Adipose tissue (tissue), 3 donors: ENCODE results near the gene PLPPR5. TPM values are rescaled to one million over a fixed set of nuclear protein-coding genes. Genes with fewer than 3 reads are reported as not detected.
"Not testable (repeated sequence)": the region's sequence is repeated elsewhere in the genome, so short reads cannot be mapped to it uniquely, and the experiment has no call there.

Experiments
- H3K27ac ChIP-seq: one replicate; pipeline ENCODE4 v1.5.1; 2013; ENCODE audit warnings: low read depth, low read length
- WGBS, 3 donors: extraction: QIAGEN DNeasy Blood & Tissue Kit; methylation state at CpG; one replicate each; pipeline ENCODE4 v1.1.7; 2013; 5-methylcytosine and 5-hydroxymethylcytosine counted together
- polyA plus RNA-seq, 3 donors: library from polyadenylated mRNA; stranded (reverse); fragments of 200-250 nt; gene quantifications; one replicate each; pipeline ENCODE4 v1.2.3, GENCODE V29; 2013
- donor health status: healthy with polysubstance abuse.
- donor health status: Bipolar disorder and iron deficiency.
- donor health status: healthy.

Gene PLPPR5
- polyA plus RNA-seq, 3 donors = 0.01 to 0.11 TPM; not detected in 1

- H3K27ac ChIP-seq = no peak overlapping the region
- WGBS, 3 donors = 73 to 79% (median 77%) methylated on average over 1 of the region's 1 CpG
Observed at GRCh38 chr1:98887507-98887906, 117.2 kb downstream of the PLPPR5 start.

GRCh38 chr1:98884864-98885263 lies 119.8 kb downstream of the PLPPR5 start:
- H3K27ac ChIP-seq = no peak overlapping the region

DNA sequence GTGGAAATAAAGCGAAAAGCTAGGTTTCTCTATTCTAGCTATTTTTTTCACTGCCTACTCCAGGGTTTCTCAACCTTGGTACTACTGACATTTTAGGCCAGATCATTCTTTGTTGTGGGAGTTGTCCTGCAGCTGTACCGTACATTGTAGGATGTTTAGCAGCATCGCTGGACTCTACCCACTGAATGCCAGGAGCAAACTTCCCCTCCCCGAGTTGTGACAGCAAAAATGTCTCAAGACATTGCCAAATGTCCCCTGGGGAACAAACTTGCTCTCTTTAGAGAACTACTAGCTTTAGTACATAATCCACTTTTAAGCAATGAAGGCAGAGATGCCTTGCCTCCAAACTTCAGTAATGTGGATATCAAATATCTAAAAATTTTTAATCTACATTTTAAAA lies 122.8 kb downstream of the PLPPR5 start:
- 62 to 86% (median 75%) methylated on average over 4 of the region's 4 CpGs for WGBS, 3 donors
- H3K27ac ChIP-seq = no peak overlapping the region

DNA sequence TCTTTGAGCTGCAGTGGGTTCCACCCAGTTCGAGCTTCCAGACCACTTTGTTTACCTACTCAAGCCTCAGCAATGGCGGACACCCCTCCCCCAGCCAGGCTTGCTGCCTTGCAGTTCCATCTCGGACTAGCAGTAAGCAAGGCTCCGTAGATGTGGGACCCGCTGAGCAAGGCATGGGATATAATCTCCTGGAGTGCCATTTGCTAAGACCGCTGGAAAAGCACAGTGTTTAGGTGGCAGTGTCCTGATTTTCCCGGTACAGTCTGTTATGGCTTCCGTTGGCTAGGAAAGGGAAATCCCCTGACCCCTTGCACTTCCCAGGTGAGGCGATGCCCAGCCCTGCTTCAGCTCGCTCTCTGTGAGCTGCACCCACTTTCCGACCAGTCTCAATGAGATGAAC lies 123.4 kb downstream of the PLPPR5 start:
- not testable (repeated sequence) for H3K27ac ChIP-seq
- 86 to 91% (median 90%) methylated on average over 11 of the region's 11 CpGs for WGBS, 3 donors

- WGBS, 3 donors = 76 to 92% (median 88%) methylated on average over 2 of the region's 2 CpGs
- H3K27ac ChIP-seq = no peak overlapping the region
Observed at GRCh38 chr1:98874828-98875227, 129.8 kb downstream of the PLPPR5 start.

GRCh38 chr1:98870959-98871903 lies 133.4 kb downstream of the PLPPR5 start:
- WGBS, 3 donors = 53 to 66% (median 61%) methylated on average over 9 of the region's 9 CpGs
- H3K27ac ChIP-seq = no peak overlapping the region

DNA sequence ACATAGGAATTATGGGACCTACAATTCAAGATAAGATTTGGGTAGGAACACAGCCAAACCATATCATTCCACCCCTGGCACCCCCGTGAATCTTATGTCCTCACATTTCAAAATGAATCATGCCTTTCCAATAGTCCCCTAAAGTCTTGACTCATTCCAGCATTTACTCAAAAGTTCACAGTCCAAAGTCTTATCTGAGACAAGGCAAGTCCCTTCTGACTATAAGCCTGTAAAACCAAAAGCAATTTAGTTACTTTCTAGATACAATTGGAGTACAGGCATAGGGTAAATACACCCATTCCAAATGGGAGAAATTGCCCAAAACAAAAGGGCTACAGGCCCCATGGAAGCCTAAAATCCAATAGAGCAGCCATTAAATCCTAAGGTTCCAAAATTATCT lies 138.9 kb downstream of the PLPPR5 start:
- 76 to 79% (median 78%) methylated on average over 1 of the region's 1 CpG for WGBS, 3 donors
- H3K27ac ChIP-seq = no peak overlapping the region

- WGBS, 3 donors = 48 to 65% (median 49%) methylated on average over 1 of the region's 1 CpG
- no peak overlapping the region for H3K27ac ChIP-seq
Observed at GRCh38 chr1:98860329-98860728, 144.3 kb downstream of the PLPPR5 start.

- H3K27ac ChIP-seq = no peak overlapping the region
- WGBS, 3 donors = 35 to 54% (median 38%) methylated on average over 4 of the region's 4 CpGs
Observed at GRCh38 chr1:98854137-98854536, 150.5 kb downstream of the PLPPR5 start.

DNA sequence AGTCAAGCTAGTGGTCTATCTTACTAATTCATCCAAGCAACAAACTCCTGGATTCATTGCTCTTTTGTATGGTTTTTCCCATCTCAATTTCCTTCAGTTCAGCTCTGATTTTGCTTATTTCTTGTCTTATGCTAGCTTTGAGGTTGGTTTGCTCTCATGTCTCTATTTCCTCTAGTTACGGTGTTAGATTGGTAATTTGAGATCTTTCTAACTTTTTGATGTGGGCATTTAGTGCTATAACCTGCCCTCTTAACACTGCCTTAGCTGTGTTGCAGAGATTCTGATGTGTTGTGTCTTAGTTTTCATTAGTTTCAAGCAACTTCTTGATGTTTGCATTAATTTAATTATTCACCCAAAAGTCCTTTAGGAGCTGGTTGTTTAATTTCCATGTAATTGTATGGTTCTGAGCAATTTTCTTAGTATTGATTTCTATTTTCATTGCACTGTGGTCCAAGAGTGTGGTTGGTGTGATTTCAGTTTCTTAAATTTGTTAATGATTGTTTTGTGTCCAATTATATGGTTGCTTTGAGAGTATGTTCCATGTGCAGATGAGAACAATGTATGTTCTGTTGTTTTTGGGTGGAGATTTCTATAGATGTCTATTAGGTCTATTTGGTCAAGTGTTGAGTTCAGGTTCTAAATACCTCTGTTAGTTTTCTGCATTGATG lies 154.6 kb downstream of the PLPPR5 start:
- no peak overlapping the region for H3K27ac ChIP-seq
- 60 to 74% (median 69%) methylated on average over 1 of the region's 1 CpG for WGBS, 3 donors

- 13 to 74% (median 65%) methylated on average over 2 of the region's 2 CpGs for WGBS, 3 donors
- H3K27ac ChIP-seq = no peak overlapping the region
Observed at GRCh38 chr1:98842241-98842640, 162.4 kb downstream of the PLPPR5 start.
